Neural cell (in vitro differentiated cells): ENCODE measurements around the gene CEBPB.

Source experiments
- CTCF ChIP-seq: fragments of 450-650 bp; IDR thresholded peaks from 2 replicates; pipeline ENCODE4 v1.5.1; 2014; ENCODE audit warnings: antibody characterized with exemption, mild to moderate bottlenecking, moderate library complexity; ENCODE audit not compliant: poor library complexity, severe bottlenecking
- EP300 ChIP-seq: fragments of 450-650 bp; conservative IDR thresholded peaks from 2 replicates; pipeline ENCODE4 v1.6.1; 2014; ENCODE audit warnings: antibody characterized with exemption, mild to moderate bottlenecking, moderate library complexity; ENCODE audit not compliant: poor library complexity, severe bottlenecking
- EZH2 ChIP-seq: fragments of 200-600, 300-800 bp; shearing (Covaris generic), sonication (generic); IDR thresholded peaks from 2 replicates; pipeline ENCODE4 v1.6.1; 2014; ENCODE audit warnings: antibody characterized with exemption, low read length, borderline replicate concordance, mild to moderate bottlenecking; ENCODE audit not compliant: insufficient read depth, poor library complexity, severe bottlenecking
- POLR2AphosphoS5 ChIP-seq: IDR thresholded peaks from 2 replicates; pipeline ENCODE4 v1.6.1; 2012
- RAD21 ChIP-seq: fragments of 450-650 bp; conservative IDR thresholded peaks from 2 replicates; pipeline ENCODE4 v1.6.1; 2014; ENCODE audit warnings: antibody characterized with exemption, mild to moderate bottlenecking, moderate library complexity
- SMC3 ChIP-seq: fragments of 450-650 bp; conservative IDR thresholded peaks from 2 replicates; pipeline ENCODE4 v1.6.1; 2014; ENCODE audit warnings: antibody characterized with exemption, mild to moderate bottlenecking, moderate library complexity; ENCODE audit not compliant: poor library complexity
- TAF1 ChIP-seq: IDR thresholded peaks from 2 replicates; pipeline ENCODE4 v1.6.1; 2012; ENCODE audit warnings: low read depth

GRCh38 chr20:50141811-50142561 is 48.6 kb upstream of the CEBPB start:
- no peak for TF ChIP-seq EP300
- TF ChIP-seq SMC3: no peak
- TF ChIP-seq RAD21: no peak
- TF ChIP-seq POLR2AphosphoS5: no peak
- TF ChIP-seq CTCF: no peak
- no peak for TF ChIP-seq TAF1
- TF ChIP-seq EZH2: no peak
